DMS53 treated with DMSO at 0.1 percent for 48 hours (cell line): Measurements from ENCODE around the gene DUSP5.
A peak's percentile ranks its signal among the peaks of the same experiment; 100 is the strongest.
"Not testable (repeated sequence)": the region's sequence is repeated elsewhere in the genome, so short reads cannot be mapped to it uniquely, and the experiment has no call there.

Experiments used
- DNase-seq: peaks from one replicate; lab custom pipeline; 2025; ENCODE audit not compliant: unreplicated experiment; lab: John Stamatoyannopoulos, UW

DUSP5 gene, protein sequence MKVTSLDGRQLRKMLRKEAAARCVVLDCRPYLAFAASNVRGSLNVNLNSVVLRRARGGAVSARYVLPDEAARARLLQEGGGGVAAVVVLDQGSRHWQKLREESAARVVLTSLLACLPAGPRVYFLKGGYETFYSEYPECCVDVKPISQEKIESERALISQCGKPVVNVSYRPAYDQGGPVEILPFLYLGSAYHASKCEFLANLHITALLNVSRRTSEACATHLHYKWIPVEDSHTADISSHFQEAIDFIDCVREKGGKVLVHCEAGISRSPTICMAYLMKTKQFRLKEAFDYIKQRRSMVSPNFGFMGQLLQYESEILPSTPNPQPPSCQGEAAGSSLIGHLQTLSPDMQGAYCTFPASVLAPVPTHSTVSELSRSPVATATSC

DNA sequence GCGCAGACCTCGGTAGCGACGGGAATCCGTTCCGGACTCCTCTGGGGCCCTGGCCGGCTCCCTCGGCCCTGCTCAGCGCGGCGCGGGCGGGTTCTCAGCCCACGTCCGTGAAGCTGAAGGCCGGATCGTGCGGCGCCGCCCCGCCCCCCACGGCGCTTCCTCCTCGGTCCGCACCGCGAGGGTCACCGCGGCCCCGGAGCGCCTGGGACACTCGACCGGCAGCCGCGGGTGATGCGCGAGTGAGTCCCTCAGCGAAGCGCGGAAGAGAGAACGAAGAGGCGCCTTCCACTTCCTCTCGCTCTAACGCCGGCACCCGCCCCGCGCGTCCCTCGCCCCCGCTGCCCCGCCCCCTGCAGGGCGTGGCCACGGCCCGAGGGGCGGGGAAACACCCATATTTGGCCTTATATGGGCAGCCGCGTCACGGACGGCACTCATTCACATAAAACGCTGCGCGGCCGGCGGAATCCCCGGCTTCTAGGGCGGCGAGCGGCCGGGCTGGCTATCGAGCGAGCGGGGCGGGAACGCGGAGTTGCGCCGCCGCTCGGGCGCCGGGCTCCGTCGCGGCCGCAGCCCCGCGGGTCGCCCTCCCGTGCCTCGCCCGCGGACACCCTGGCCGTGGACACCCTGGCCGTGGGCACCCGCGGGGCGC lies at the start of gene DUSP5:
Gene DUSP5 (plus strand): TSS at position 470 of the 649 bp plus-strand sequence. CDS start 215 bp downstream, outside the sequence.
- peak; percentile 85 for DNase-seq

DNA sequence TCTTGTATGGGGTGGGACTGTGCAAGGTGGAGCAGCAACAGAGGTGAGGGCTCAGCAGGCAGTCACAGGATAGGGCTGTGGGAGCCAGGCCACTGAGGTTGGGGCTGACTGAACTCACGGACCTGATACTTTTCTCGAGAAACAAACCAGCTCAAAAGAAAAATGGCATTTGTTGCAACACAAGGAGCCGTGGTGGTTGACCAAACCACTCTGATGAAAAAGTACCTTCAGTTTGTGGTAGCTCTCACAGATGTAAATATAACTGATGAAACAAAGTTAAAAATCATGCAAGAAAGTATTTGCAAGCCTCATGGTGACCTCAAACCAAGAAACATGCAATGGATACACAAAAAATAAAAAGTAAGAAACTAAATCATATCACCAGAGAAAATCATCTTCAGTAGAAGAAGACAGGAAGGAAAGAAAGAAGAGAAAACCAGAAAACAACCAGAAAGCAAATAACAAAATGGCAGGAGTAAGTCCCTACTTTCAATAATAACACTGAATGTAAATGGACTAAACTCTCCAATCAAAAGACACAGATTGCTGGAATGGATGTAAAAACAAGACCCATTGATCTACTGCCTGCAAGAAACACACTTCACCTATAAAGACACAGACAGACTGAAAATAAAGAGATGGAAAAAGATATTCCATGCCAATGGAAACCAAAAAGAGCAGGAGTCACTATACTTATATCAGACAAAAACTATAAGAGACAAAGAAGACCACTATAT lies 48.9 kb upstream of the DUSP5 start:
- DNase-seq, result no peak

DNA sequence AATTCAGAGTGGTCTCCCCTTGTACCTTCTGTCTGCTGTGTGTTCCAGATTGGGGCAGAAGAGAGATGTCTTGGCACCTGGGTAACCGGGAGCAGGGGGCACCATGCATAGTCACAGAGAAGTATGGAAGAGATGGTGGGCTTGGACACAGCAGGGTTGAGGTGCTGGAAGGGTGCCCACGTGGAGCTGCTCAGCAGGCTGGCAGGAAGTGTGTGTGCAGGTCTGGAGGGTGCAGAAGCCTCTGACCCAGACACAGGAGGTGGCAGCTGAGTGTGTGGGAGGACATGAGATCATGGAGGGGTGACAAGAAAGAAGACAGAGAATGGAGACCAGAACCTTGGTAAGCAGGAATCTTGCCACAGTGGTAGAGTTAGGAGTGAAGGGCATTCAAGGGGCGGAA lies 42.3 kb upstream of the DUSP5 start:
- no peak for DNase-seq

DNA sequence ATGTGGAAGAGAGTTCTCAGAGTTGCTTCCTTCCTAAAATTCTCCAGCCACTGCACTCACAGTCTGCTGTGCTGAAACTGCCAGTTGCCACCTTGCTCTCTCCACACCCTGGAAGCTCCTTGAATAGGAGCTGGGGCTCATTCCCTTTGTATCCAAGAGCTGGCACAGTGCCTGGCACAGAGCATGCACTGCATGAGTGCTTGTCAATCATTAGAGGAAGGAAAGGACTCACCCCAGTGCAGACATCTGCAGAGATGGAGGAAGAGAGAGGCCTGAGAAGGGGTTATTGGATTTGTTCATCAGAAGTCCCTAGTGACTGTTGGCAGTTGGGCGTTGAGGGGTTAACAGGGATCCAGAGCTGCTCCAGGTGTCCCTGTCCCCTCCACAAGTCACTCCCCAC lies 41.7 kb upstream of the DUSP5 start:
- DNase-seq, result peak; percentile 31

DNA sequence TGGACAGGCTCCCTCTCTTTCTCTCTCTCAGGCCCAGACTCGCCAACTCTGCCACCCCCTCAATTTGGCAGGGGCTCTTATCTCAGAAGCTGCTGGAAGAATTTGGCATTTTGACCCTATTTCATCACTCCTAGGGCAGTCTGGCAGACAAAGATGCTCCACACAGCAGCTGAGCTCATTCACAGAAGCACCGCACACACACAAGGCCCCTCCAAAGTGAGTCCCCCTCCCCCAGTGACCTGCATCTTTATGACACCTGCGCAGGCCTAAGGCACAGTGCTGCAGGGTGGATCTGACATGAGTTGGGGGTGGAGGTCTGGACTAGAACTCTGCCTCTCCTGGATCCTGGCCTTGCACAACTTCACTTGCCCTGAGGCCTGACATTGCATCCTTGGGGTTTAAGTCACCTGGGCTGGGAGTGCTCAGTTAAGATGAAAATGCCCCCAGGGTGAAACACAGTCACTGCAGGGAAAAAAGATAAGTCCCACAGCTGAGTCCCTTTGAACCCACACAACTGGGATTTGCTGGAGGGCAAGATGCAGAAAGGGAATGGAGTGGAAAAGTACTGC lies 41.1 kb upstream of the DUSP5 start:
- no peak for DNase-seq

DNA sequence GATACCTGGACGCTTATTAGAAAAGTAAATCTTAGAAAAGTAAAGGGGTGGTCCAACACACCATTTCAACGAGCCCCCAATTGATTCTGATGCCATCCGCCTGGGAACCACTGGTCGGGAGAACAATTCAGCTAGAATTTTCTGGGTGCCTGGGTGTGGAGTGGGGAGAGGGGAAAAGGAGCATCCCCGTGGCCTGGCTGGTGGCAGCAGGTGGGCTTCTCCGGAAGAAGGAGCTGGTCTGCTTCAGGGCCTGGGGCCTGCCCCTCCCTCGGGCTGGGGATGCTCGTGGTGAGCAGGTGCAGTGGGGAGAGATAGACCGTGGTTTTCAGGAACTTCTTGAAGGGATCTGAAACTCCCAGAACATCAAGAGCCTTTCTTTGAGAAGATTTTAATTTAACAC lies 39.9 kb upstream of the DUSP5 start:
- no peak for DNase-seq

DNA sequence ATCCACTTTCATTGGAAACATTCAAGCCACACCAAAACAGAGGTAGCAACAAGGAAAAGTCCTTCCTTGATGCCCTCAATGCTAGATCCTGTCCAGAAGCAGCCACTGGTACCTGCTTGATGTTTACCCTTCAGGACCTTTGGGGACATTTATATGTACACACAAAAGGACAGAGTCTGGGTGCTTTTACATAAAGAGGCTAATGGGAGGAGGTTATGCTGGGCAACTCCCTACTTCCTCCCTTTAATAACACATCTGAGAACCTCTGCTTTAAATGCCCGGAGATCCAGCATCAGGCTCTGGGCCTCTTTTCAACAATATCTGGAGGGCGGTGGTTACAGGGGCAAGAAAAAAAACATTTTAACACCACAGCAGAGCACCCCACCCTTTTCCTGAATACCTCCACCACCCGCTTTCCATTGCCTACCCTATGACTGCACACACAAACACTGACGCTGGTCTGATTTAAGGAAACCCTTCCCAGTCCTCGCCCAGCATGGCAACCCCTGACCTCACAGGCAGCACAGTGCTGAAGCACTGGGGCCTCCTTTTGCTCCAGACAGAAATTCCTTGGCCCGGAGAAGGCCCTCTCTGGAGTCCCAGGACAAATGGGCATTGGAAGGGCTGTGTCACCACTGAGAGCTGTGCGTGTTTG lies 39.3 kb upstream of the DUSP5 start:
- no peak for DNase-seq

DNA sequence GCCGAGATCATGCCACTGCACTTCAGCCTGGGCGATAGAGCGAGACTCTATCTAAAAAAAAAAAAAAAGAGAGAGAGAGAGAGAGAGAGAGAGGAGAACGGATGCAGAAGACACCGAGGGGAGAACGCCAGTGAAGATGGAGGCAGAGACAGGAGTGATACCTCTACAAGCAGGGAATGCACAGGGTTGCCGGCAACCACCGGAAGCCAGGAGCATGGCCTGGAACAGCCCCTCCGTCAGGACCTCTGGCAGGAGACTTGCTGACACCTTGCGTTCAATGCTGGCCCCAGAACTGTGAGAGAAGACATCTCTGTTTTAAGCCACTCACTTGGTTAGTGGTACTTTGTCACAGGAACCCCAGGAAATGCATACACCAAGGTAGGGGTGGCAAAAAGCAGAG lies 38.1 kb upstream of the DUSP5 start:
- peak; percentile 19 for DNase-seq

DNA sequence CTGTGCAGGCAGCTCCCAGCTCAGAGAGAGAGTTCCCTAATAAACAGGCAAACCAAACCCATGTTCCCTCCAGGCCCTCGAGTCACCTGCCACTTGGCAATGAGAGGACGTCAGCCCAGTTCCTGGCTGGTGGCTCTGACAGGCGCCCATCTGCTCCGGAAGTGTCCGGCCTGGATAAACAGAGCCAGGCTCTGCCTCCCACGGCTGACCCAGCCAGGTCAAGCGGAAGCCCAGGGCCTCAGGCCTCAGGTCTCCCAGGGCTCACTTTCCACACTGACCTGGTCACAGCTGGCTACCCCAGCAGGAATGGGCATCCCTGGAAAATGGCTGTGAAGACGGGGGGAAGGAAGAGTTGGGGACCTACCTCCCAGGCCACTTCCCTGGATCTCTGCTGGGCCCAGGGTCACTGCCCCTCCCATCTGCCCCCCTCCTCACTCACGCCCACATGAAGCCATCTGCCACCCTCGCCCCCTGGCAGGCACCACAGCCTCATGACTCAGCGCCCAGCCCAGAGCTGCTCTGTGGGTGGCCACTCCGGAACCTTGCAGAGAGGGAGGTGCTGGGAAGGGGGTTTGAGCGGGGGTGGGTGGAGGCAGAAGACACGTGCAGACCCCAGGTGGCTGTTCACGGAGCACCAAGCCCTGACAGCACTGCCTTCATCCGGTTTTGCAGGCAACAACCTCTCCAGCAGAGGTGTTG lies 37.4 kb upstream of the DUSP5 start:
- DNase-seq, result peak; percentile 65

DNA sequence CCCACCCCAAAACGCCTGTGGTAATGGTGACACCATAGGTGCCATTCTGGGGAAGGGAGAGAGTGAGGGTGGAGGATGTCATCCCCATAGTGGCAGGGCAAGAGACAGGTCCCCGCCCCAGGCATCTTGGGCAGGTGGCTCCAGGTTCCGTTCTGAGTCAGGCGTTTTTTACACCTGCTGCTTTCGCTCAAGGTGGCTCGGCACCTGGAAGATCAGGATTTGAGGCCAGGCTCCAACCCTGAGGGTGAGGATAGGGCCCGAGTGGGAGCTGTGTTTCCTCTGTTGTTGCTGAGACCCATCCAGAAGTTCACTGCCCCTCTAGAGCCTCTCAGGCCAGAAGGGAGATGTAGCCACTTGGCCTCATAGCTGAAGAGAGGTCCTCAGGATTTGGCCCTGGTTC lies 36.6 kb upstream of the DUSP5 start:
- DNase-seq, result no peak

DNA sequence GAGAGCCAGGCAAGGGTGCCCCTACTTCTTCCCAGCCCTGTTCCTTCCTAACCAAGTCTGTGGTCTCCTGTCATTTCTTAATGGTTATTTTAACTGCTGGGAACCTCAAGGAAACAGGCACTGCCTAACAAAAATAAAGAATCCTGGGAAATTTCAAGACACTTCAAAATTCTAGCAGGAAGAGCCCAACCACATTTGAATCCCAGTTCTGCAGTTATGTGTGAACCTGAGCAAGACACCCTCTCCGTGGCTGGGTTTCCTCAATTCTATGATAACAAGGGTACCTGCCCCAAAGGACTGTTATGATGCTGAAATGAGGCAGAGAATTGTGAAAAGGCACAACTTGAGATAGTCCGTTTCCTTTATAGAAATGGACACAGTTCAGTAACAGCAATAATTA lies 36.2 kb upstream of the DUSP5 start:
- DNase-seq, result no peak

DNA sequence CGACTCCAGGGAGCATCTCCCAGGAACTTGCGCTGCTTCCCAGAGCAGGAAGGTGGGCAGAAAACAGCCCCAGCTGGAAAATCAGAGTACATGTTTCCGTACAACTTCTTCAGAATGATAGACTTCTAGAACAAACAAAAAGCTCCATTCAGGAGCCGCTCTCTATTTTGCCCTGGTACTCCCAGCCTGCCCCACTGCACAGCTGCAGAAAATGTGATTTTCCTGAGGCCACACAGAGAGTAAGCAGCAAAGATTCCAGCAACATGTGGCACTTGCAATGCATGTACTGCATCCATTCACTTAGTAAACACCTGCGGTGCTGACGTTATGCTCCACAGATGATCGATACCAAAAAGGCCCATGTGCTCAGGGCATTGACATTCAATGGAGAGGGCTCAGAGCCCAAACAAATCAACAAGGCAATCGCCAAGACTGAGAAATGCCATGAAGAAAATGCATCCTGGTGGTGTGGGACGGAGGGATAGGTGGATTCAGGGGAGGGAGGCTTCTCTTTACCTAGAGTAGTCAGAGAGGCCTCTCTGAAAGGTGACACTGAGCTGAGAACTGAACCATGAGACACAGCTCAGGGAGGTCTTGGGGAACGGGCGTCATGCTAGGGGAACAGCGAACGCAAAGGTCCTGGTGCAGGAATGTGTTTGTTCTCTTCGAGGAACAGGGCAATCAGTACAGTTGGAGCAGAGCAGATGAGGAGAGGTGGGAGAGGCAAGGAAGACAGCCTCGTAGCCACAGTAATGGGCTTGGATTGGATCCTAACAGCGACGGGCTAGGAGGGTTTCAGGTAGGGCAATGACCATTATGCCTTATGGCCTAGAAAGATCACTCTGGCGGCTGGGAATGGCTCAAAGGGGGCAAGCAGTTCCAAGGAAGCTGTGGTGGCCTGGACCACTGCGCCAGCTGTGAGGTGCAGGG lies 35.3 kb upstream of the DUSP5 start:
- no peak for DNase-seq

DNA sequence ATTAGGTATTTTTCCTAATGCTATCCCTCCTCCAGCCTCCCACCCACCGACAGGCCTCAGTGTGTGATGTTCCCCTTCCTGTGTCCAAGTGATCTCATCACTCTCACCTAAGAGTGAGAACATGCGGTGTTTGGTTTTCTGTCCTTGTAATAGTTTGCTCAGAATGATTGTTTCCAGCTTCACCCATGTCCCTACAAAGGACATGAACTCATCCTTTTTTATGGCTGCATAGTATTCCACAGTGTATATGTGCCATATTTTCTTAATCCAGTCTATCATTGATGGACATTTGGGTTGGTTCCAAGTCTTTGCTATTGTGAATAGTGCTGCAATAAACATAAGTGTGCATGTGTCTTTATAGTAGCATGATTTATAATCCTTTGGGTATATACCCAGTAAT lies 29.4 kb upstream of the DUSP5 start:
- DNase-seq, result not testable (repeated sequence)

DNA sequence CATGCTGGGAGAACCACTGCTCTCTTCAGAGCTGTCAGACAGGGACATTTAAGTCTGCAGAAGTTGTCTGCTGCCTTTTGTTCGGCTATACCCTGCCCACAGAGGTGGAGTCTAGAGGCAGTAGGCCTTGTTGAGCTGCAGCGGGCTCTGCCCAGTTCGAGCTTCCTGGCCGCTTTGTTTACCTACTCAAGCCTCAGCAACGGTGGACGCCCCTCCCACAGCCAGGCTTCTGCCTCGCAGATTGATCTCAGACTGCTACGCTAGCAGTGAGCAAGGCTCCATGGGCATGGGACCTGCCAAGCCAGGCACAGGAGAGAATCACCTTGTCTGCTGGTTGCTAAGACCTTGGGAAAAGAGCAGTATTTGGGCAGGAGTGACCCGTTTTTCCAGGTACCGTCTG lies 27.2 kb upstream of the DUSP5 start:
- not testable (repeated sequence) for DNase-seq

DNA sequence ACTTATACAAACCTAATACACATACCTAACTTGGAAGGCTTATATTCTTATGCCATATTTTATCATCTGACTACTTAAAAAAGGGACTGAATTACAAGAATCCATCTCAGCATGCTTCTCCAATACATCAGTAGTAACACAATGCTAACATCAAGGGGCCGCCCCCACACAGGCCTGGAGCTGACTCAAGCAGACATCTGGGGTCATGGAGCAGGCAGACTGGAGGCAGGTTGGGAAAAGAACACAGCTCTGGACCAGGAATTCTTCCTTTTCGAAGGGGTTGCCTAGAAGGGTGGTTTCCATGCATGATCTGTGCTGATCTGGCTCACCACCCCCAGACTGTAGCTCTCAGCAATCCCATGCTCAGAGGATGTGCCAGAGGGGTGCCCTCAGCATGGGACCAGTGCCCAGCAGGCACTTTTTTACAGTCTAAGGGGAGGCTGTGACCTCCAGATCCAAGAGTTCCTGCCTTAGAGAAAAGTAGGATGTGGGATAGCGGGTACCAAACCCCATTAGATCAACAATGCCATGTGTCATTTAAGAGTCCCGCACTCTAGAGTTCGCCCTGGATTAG lies 26.1 kb upstream of the DUSP5 start:
- no peak for DNase-seq

DNA sequence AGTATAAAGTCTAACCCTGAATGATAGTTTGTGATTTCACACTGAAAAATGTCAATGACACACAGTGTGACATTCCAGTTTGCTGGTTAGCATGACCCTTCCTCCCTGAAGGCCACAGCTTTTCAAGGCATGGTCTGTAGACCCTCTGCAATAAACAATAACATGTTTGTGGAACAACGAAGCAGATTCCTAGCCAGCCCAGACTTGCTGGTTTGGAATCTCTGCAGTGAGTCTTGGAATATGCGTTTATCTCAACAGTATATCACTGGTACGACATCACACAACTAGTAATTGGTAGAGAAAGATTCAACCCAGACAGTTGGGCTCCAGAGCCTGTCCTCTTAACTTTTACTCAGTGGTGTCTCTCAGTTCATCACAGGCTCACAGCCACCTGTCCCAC lies 23.7 kb upstream of the DUSP5 start:
- DNase-seq, result no peak

DNA sequence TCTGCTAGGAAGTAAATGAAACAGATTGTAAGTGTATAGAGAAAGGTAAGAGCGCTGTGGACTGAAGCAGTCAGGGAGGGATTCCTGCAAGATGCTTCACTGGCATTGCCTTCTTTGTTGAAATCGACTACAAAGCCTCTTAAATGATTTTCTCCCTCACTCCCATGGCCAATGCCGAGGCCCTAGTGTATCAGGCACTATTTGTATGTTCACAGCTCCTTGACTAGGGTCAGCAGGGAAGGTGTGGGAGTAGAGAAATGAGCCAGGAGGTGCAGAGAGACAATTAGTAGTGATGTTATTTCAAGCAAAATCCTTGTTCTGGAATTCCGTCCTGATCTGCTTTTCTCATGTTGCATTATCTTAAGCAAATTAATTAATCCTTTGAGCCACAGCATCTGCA lies 22.9 kb upstream of the DUSP5 start:
- DNase-seq, result no peak

DNA sequence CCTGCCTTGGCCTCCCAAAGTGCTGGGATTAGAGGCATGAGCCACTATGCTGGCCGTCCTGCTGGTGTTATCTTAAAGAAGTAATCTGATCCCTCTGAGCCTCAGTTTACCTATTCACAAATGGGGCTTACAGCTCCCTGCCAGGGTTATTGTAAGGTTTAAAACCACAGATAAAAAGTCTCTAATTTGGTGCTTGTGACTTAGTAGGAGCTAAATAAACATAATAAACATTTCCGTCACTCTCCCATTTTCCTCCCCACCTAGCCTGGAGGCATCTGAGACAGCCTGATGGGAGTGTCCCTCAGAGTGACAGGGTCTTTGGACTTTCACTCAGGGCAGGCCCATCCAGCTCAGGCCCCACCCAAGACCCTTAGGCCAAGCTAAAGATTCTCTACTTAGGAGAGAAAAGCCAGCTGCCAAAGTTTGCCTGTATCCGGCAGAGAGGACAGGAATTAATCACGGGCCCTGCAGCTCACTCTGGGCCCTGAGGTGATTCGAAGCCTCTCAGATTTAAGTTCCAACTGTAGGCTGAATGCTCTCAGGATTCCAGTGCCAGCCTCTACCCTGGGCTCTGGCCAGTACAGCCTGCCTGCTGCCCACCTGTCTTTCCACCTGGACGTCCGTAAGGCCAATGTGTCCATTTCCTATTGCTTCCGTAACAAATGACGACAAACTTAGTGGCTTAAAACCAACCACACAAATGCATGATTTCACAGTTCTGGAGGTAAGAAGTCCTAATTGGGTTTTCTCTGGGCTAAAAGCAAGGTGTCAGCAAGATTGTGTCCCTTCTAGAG lies 21.8 kb upstream of the DUSP5 start:
- DNase-seq, result no peak
